Measurements from ENCODE around the gene PCDHA3.
"Not testable (repeated sequence)": the region's sequence is repeated elsewhere in the genome, so short reads cannot be mapped to it uniquely, and the experiment has no call there.

PCDHA3 gene

DNA sequence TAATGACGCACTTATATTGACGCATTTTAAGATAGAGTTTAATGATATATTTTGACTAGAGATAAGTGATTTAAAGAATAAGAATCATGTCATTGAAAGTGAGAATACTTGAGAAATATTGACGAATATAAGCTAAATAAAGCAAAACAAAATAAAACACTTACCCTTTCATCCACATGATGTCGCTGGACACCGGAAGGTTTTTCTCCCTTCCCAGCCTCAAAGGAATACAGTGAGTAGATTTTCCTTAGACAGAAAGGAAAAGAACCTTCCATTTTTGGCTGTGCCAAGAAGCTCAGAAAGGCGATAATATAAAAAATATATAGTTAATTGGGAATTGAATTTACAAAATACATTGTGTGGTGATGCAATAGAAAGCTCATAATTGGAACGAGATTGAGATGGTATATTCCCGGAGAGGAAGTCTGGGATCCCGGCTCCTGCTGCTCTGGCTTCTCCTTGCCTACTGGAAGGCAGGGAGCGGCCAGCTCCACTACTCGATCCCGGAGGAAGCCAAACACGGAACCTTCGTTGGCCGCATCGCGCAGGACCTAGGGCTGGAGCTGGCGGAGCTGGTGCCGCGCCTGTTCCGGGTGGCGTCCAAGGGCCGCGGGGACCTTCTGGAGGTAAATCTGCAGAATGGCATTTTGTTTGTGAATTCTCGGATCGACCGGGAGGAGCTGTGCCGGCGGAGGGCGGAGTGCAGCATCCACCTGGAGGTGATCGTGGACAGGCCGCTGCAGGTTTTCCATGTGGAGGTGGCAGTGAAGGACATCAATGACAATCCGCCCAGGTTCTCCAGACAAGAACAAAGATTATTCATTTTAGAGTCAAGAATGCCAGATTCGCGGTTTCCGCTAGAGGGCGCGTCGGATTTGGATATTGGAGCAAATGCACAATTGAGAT lies 20.8 kb downstream of the PCDHA3 start, which contains the start of gene PCDHA5:
Gene PCDHA5 (plus strand): TSS at position 239 of the 906 bp plus-strand sequence.
- DNase-seq = no peak

DNA sequence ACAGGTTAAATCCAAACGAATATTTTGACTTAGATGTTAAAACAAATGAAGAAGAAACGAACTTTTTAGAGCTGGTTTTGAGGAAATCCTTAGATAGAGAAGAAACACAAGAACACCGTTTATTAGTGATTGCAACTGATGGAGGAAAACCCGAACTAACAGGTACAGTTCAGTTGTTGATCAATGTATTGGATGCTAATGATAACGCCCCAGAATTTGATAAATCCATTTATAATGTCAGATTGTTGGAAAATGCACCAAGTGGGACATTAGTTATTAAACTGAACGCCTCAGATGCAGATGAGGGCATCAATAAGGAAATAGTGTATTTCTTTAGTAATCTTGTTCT lies 21.4 kb downstream of the PCDHA3 start:
- no peak for DNase-seq

DNA sequence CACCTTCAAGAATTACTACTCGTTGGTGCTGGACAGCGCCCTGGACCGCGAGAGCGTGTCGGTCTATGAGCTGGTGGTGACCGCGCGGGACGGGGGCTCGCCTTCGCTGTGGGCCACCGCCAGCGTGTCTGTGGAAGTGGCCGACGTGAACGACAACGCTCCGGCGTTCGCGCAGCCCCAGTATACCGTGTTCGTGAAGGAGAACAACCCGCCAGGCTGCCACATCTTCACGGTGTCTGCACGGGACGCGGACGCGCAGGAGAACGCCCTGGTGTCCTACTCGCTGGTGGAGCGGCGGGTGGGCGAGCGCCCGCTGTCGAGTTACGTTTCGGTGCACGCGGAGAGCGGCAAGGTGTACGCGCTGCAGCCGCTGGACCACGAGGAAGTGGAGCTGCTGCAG lies 22.1 kb downstream of the PCDHA3 start:
- not testable (repeated sequence) for DNase-seq

DNA sequence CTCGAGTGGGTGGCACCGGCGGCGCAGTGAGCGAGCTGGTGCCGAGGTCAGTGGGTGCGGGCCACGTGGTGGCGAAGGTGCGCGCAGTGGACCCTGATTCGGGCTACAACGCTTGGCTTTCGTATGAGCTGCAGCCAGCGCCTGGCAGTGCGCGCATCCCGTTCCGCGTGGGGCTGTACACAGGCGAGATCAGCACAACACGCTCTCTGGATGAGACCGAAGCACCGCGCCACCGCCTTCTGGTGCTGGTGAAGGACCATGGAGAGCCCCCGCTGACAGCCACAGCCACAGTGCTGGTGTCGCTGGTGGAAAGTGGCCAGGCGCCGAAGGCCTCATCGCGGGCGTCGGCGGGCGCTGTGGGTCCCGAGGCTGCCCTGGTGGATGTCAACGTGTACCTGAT lies 22.6 kb downstream of the PCDHA3 start:
- no peak for DNase-seq

DNA sequence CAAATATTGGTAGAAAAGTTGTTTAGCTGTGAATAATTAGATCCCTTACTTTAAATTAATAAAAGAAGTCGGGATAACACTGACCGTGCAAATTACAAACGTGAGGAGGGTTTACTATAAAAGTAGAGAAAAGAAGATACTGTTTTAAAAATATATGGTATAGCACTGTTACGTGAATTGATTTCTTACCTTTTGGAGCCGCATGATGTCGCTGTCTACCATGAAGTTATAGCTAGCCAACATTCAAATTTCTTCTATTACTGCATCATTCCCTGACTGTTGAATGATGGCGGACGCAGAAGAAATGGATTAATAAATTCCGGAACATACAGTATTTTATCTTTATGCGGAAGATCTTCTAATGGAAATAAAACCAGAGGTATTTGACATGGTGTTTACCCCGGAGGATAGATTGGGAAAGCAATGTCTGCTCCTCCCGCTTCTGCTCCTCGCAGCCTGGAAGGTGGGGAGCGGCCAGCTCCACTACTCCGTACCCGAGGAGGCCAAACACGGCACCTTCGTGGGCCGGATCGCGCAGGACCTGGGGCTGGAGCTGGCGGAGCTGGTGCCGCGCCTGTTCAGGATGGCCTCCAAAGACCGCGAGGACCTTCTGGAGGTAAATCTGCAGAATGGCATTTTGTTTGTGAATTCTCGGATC lies 27.0 kb downstream of the PCDHA3 start, which contains the start of gene PCDHA6:
Gene PCDHA6 (plus strand): TSS at position 257 of the 658 bp plus-strand sequence. CDS start 132 bp downstream, at position 389.
- no peak for DNase-seq

DNA sequence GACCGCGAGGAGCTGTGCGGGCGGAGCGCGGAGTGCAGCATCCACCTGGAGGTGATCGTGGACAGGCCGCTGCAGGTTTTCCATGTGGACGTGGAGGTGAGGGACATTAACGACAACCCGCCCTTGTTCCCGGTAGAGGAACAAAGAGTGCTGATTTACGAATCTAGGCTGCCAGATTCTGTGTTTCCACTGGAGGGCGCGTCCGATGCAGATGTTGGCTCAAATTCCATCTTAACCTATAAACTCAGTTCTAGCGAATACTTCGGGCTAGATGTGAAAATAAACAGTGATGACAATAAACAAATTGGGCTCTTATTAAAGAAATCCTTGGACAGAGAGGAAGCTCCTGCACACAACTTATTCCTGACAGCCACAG lies 27.5 kb downstream of the PCDHA3 start:
- DNase-seq = no peak

DNA sequence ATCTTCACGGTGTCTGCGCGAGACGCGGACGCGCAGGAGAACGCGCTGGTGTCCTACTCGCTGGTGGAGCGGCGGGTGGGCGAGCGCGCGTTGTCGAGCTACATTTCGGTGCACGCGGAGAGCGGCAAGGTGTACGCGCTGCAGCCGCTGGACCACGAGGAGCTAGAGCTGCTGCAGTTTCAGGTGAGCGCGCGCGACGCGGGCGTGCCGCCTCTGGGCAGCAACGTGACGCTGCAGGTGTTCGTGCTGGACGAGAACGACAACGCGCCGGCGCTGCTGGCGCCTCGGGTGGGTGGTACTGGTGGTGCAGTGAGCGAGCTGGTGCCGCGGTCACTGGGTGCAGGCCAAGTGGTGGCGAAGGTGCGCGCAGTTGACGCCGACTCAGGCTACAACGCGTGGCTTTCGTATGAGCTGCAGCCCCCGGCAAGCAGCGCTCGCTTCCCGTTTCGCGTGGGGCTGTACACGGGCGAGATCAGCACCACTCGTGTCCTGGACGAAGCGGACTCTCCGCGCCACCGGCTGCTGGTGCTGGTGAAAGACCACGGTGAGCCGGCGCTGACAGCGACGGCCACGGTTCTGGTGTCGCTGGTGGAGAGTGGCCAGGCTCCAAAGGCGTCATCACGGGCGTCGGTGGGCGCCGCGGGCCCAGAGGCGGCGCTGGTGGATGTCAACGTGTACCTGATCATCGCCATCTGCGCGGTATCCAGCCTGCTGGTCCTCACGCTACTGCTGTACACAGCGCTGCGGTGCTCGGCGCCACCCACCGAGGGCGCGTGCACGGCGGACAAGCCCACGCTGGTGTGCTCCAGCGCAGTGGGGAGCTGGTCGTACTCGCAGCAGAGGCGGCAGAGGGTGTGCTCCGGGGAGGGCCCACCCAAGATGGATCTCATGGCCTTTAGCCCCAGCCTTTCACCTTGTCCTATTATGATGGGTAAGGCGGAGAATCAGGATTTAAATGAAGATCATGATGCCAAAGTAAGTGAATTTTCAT lies 28.9 kb downstream of the PCDHA3 start:
- DNase-seq = not testable (repeated sequence)

- DNase-seq = no peak
These were observed 33.1 kb downstream of the PCDHA3 start, which contains the start of gene PCDHA7 for GRCh38 chr5:140833993-140834392. PCDHA7 (plus strand) TSS chr5:140834269; CDS start chr5:140834384, 115 bp downstream.

- DNase-seq = not testable (repeated sequence)
These were observed 33.7 kb downstream of the PCDHA3 start for GRCh38 chr5:140834439-140835008.

DNA sequence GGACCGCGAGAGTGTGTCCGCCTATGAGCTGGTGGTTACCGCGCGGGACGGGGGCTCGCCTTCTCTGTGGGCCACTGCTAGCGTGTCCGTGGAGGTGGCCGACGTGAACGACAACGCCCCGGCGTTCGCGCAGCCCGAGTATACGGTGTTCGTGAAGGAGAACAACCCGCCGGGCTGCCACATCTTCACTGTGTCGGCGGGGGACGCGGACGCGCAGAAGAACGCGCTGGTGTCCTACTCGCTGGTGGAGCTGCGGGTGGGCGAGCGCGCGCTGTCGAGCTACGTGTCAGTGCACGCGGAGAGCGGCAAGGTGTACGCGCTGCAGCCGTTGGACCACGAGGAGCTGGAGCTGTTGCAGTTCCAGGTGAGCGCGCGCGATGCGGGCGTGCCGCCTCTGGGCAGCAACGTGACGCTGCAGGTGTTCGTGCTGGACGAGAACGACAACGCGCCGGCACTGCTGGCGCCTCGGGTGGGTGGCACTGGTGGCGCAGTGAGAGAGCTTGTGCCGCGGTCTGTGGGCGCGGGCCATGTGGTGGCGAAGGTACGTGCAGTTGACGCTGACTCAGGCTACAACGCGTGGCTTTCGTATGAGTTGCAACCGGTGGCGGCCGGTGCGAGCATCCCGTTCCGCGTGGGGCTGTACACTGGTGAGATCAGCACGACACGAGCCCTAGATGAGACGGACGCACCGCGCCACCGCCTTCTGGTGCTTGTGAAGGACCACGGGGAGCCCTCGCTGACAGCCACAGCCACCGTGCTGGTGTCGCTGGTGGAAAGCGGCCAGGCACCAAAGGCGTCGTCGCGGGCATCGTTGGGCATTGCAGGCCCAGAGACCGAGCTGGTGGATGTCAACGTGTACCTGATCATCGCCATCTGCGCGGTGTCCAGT lies 35.0 kb downstream of the PCDHA3 start:
- DNase-seq = no peak

DNA sequence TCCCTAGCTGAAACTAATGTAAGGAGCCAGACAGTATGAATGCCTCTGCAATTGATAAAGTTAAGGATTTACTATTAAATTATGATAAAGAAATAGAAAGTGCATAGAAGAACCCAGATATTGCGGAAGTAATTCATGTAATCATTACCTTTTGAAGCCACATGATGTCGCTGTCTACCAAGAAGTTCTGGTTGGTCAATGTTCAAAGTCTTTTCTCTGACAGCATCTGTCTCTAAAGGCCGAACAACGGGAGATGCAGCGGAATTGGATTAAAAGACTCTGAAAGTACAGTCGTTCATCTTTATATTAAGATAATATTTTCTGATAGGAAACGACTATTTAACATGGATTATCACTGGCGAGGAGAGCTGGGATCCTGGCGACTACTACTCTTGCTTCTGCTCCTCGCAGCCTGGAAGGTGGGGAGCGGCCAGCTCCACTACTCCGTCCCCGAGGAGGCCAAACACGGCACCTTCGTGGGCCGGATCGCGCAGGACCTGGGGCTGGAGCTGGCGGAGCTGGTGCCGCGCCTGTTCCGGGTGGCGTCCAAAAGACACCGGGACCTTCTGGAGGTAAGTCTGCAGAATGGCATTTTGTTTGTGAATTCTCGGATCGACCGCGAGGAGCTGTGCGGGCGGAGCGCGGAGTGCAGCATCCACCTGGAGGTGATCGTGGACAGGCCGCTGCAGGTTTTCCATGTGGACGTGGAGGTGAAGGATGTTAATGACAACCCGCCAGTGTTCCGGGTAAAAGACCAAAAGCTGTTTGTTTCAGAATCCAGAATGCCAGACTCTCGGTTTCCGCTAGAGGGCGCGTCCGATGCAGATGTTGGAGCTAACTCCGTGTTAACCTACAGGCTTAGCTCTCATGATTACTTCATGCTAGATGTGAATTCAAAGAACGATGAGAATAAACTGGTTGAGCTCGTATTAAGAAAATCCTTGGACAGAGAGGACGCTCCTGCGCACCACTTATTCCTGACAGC lies 40.4 kb downstream of the PCDHA3 start, which contains the start of gene PCDHA8:
Gene PCDHA8 (plus strand): TSS at position 210 of the 985 bp plus-strand sequence. CDS start 135 bp downstream, at position 345.
- DNase-seq = no peak

DNA sequence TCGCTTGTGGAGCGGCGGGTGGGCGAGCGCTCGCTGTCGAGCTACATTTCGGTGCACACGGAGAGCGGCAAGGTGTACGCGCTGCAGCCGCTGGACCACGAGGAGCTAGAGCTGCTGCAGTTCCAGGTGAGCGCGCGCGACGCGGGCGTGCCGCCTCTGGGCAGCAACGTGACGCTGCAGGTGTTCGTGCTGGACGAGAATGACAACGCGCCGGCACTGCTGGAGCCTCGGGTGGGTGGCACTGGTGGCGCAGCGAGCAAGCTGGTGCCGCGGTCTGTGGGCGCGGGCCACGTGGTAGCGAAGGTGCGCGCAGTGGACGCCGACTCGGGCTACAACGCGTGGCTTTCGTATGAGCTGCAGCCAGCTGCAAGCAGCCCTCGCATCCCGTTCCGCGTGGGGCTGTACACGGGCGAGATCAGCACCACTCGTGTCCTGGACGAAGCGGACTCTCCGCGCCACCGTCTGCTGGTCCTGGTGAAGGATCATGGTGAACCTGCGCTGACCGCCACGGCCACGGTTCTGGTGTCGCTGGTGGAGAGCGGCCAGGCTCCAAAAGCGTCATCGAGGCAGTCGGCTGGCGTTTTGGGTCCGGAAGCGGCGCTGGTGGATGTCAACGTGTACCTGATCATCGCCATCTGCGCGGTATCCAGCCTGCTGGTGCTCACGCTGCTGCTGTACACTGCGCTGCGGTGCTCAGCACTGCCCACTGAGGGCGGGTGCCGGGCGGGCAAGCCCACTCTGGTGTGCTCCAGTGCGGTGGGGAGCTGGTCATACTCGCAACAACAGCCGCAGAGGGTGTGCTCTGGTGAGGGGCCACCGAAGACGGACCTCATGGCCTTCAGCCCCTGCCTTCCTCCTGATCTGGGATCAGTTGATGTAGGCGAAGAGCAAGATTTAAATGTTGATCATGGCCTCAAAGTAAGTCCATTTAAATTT lies 42.2 kb downstream of the PCDHA3 start:
- DNase-seq = no peak

GRCh38 chr5:140848139-140849102 lies 47.6 kb downstream of the PCDHA3 start, which contains the start of gene PCDHA9:
PCDHA9 (plus strand) TSS chr5:140848382; CDS start chr5:140848496, 114 bp downstream.
- DNase-seq = not testable (repeated sequence)

- not testable (repeated sequence) for DNase-seq
These were observed 49.2 kb downstream of the PCDHA3 start for GRCh38 chr5:140849831-140850634.

All from stimulated activated CD4-positive, alpha-beta T cell treated with anti-CD3 and anti-CD28 coated beads, Interleukin-12 subunit alpha, Interleukin-12 subunit beta, amount 100 ng/mL, for 4 hours (primary cell).